Neural progenitor cell (in vitro differentiated cells): ENCODE data around the gene IL1RAPL1. TPM values are rescaled to one million over a fixed set of nuclear protein-coding genes. Genes with fewer than 3 reads are reported as not detected.

Experiments
- DNase-seq: peaks from one replicate; pipeline ENCODE4 v3.0.0-alpha.2; 2016; ENCODE audit warnings: low spot score
- H2AFZ ChIP-seq: fragments of 200-600 bp; sonication (generic); replicated peaks from 2 replicates; pipeline ENCODE4 v1.6.1; 2016; ENCODE audit warnings: antibody characterized with exemption
- H3F3A ChIP-seq: fragments of 200-600 bp; sonication (generic); 2 replicates; pipeline ENCODE4 v1.6.1; 2016; ENCODE audit warnings: antibody characterized with exemption, low read depth
- H3K27ac ChIP-seq: fragments of 200-600 bp; sonication (generic); 2 replicates; pipeline ENCODE4 v1.5.1; 2016; ENCODE audit warnings: mild to moderate bottlenecking
- H3K27me3 ChIP-seq: fragments of 200-600 bp; sonication (generic); 2 replicates; pipeline ENCODE4 v1.6.1; 2016; ENCODE audit warnings: mild to moderate bottlenecking, moderate library complexity
- H3K36me3 ChIP-seq: fragments of 200-600 bp; sonication (generic); 2 replicates; pipeline ENCODE4 v1.5.1; 2016
- H3K4me1 ChIP-seq: fragments of 200-600 bp; sonication (generic); 2 replicates; pipeline ENCODE4 v1.6.1; 2016; ENCODE audit warnings: mixed run types
- H3K4me2 ChIP-seq: fragments of 200-600 bp; sonication (generic); 2 replicates; pipeline ENCODE4 v1.6.1; 2016
- H3K4me3 ChIP-seq: fragments of 200-600 bp; sonication (generic); 2 replicates; pipeline ENCODE4 v1.5.1; 2016
- H3K79me2 ChIP-seq: fragments of 200-600 bp; sonication (generic); 2 replicates; pipeline ENCODE4 v1.6.1; 2016; ENCODE audit warnings: low read depth
- H3K9ac ChIP-seq: fragments of 200-600 bp; sonication (generic); 2 replicates; pipeline ENCODE4 v1.6.1; 2016
- H3K9me3 ChIP-seq: fragments of 200-600 bp; sonication (generic); 2 replicates; pipeline ENCODE4 v1.5.1; 2016; ENCODE audit warnings: low read depth
- H4K20me1 ChIP-seq: fragments of 200-600 bp; sonication (generic); 2 replicates; pipeline ENCODE4 v1.6.1; 2016; ENCODE audit warnings: low read depth
- H3K27ac Mint-ChIP-seq: 3 replicates; pipeline ENCODE4 v1.8.0; 2021; ENCODE audit warnings: mixed read lengths
- H3K27me3 Mint-ChIP-seq: 2 replicates; pipeline ENCODE4 v1.8.0; 2022; ENCODE audit warnings: low read depth, mild to moderate bottlenecking, inconsistent platforms, moderate library complexity, mixed read lengths; ENCODE audit not compliant: insufficient read depth
- H3K36me3 Mint-ChIP-seq: 3 replicates; pipeline ENCODE4 v1.8.0; 2021; ENCODE audit warnings: mixed read lengths
- H3K4me1 Mint-ChIP-seq: 3 replicates; pipeline ENCODE4 v1.8.0; 2021; ENCODE audit warnings: mixed read lengths
- H3K4me3 Mint-ChIP-seq: 3 replicates; pipeline ENCODE4 v1.8.0; 2021; ENCODE audit warnings: mild to moderate bottlenecking, moderate library complexity, mixed read lengths
- H3K9me3 Mint-ChIP-seq: 3 replicates; pipeline ENCODE4 v1.8.0; 2020; ENCODE audit warnings: mixed read lengths
- EZH2 ChIP-seq: fragments of 200-600 bp; sonication (generic); IDR thresholded peaks from 2 replicates; pipeline ENCODE4 v1.6.1; 2017; ENCODE audit warnings: antibody characterized with exemption, mild to moderate bottlenecking, moderate library complexity
- EZH2phosphoT487 ChIP-seq: fragments of 200-600 bp; sonication (generic); IDR thresholded peaks from 2 replicates; pipeline ENCODE4 v1.6.1; 2017; ENCODE audit warnings: antibody characterized with exemption
- total RNA-seq: library from RNA; depleted of rRNA; stranded (reverse); fragments of >200 nt; gene quantifications from 2 replicates; pipeline ENCODE4 v1.2.3, GENCODE V29; 2015; ENCODE audit warnings: low replicate concordance
- TF ChIP-seq, protein P1 (sequence below): fragments of 200-600 bp; sonication (generic); IDR thresholded peaks from 2 replicates; pipeline ENCODE4 v1.5.1; 2017; ENCODE audit warnings: antibody characterized with exemption, mild to moderate bottlenecking

The IL1RAPL1 gene
- total RNA-seq, 1 donor from 2014 or later, result 13.4 TPM

- Histone ChIP-seq H3F3A (no peaks in the 10 kb centered on the region), H3K9me3 (peaks cover 5% of the 10 kb centered on the region), H2AFZ (no peak overlapping the region), H3K79me2 (no peaks in the 10 kb centered on the region), H3K4me1 (peaks cover 4% of the 10 kb centered on the region), H3K27me3 (no peaks in the 10 kb centered on the region), H3K36me3 (no peaks in the 10 kb centered on the region), H3K9ac (no peak overlapping the region), H3K4me3 (no peak overlapping the region), H3K4me2 (no peak overlapping the region), H4K20me1 (no peaks in the 10 kb centered on the region), H3K27ac (no peak overlapping the region)
- peaks cover 4% of the 10 kb centered on the region for H3K4me1 Mint-ChIP-seq
- H3K36me3 Mint-ChIP-seq, result no peaks in the 10 kb centered on the region
- no peak for DNase-seq
- TF ChIP-seq, protein P1, sequence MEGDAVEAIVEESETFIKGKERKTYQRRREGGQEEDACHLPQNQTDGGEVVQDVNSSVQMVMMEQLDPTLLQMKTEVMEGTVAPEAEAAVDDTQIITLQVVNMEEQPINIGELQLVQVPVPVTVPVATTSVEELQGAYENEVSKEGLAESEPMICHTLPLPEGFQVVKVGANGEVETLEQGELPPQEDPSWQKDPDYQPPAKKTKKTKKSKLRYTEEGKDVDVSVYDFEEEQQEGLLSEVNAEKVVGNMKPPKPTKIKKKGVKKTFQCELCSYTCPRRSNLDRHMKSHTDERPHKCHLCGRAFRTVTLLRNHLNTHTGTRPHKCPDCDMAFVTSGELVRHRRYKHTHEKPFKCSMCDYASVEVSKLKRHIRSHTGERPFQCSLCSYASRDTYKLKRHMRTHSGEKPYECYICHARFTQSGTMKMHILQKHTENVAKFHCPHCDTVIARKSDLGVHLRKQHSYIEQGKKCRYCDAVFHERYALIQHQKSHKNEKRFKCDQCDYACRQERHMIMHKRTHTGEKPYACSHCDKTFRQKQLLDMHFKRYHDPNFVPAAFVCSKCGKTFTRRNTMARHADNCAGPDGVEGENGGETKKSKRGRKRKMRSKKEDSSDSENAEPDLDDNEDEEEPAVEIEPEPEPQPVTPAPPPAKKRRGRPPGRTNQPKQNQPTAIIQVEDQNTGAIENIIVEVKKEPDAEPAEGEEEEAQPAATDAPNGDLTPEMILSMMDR, result no peak
- TF ChIP-seq EZH2 (no peak), EZH2phosphoT487 (no peak)
- H3K27me3 Mint-ChIP-seq, result no peaks in the 10 kb centered on the region
- H3K27ac Mint-ChIP-seq, result no peak overlapping the region
- H3K4me3 Mint-ChIP-seq, result no peak overlapping the region
- peaks cover 5% of the 10 kb centered on the region for H3K9me3 Mint-ChIP-seq
Observed at GRCh38 chrX:29687687-29688086, 1100.4 kb downstream of the IL1RAPL1 start.

- H3K27me3 Mint-ChIP-seq, result no peaks in the 10 kb centered on the region
- H3K36me3 Mint-ChIP-seq, result no peaks in the 10 kb centered on the region
- no peak overlapping the region for H3K4me3 ChIP-seq
- H3K36me3 ChIP-seq, result no peaks in the 10 kb centered on the region
- peaks cover 5% of the 10 kb centered on the region for H3K9me3 ChIP-seq
- H3K79me2 ChIP-seq, result no peaks in the 10 kb centered on the region
- DNase-seq, result no peak
- no peak overlapping the region for H3K27ac ChIP-seq
- H3K9me3 Mint-ChIP-seq, result peaks cover 5% of the 10 kb centered on the region
- no peaks in the 10 kb centered on the region for H4K20me1 ChIP-seq
- H3K4me1 ChIP-seq, result no peaks in the 10 kb centered on the region
- TF ChIP-seq, protein P1, result no peak
- TF ChIP-seq EZH2phosphoT487 (no peak), EZH2 (no peak)
- H2AFZ ChIP-seq, result no peak overlapping the region
- H3F3A ChIP-seq, result no peaks in the 10 kb centered on the region
- H3K4me3 Mint-ChIP-seq, result no peak overlapping the region
- H3K4me2 ChIP-seq, result no peak overlapping the region
- no peak overlapping the region for H3K9ac ChIP-seq
- no peak overlapping the region for H3K27ac Mint-ChIP-seq
- peaks cover 4% of the 10 kb centered on the region for H3K4me1 Mint-ChIP-seq
- H3K27me3 ChIP-seq, result no peaks in the 10 kb centered on the region
Observed at GRCh38 chrX:29690061-29690460, 1102.8 kb downstream of the IL1RAPL1 start.

DNA sequence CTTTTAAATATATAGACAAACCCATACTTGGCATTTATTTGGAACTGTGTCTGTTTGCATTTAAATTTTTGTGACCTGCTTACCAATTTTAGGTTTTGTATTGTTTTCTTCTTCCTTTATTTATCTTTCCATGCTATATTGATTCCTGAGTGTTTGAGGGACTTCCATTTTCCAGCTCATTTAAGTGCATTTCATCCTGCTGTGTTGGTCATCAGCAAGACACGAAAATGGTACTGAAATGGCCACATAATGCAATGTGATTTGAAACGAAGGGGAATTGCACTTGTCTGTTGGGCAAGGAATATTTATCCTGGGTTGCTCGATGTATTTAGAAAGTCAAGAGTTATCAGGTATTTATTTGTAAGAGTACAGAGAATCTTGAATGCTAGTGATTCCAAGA lies 1103.8 kb downstream of the IL1RAPL1 start:
- no peaks in the 10 kb centered on the region for H3K27me3 ChIP-seq
- TF ChIP-seq EZH2 (no peak), EZH2phosphoT487 (no peak)
- TF ChIP-seq, protein P1, result no peak
- DNase-seq, result no peak
- H4K20me1 ChIP-seq, result no peaks in the 10 kb centered on the region
- no peaks in the 10 kb centered on the region for H3F3A ChIP-seq
- Mint-ChIP-seq H3K9me3 (peaks cover 5% of the 10 kb centered on the region), H3K4me3 (no peak overlapping the region), H3K27ac (no peak overlapping the region), H3K27me3 (no peaks in the 10 kb centered on the region), H3K36me3 (no peaks in the 10 kb centered on the region), H3K4me1 (peaks cover 4% of the 10 kb centered on the region)
- H3K4me1 ChIP-seq, result no peaks in the 10 kb centered on the region
- H3K79me2 ChIP-seq, result no peaks in the 10 kb centered on the region
- no peak overlapping the region for H2AFZ ChIP-seq
- H3K4me2 ChIP-seq, result no peak overlapping the region
- peaks cover 5% of the 10 kb centered on the region for H3K9me3 ChIP-seq
- H3K4me3 ChIP-seq, result no peak overlapping the region
- H3K9ac ChIP-seq, result no peak overlapping the region
- H3K27ac ChIP-seq, result no peak overlapping the region
- H3K36me3 ChIP-seq, result no peaks in the 10 kb centered on the region
